Left kidney (tissue), 2 donors: ENCODE measurements around the gene SERPINB10. TPM values are rescaled to one million over a fixed set of nuclear protein-coding genes. Genes with fewer than 3 reads are reported as not detected.

ENCODE experiments used
- DNase-seq: peaks from one replicate; pipeline ENCODE4 v3.0.0-alpha.2; 2013
- polyA plus RNA-seq: library from polyadenylated mRNA; unstranded; fragments of 120-200 nt; gene quantifications from one replicate; pipeline ENCODE4 v1.2.1, GENCODE V29; 2013; ENCODE audit not compliant: insufficient read length

Gene SERPINB10
- polyA plus RNA-seq, 1 donor = 0.27 TPM

GRCh38 chr18:63947051-63947790 is 39.5 kb downstream of the SERPINB10 start:
- DNase-seq = no peak

GRCh38 chr18:63949068-63949737 is 41.4 kb downstream of the SERPINB10 start, which contains the start of gene HMSD:
TSS of gene HMSD (plus strand) at chr18:63949301. CDS start at chr18:63953456, 4,155 bp downstream.
- DNase-seq = no peak

GRCh38 chr18:63951302-63951705 is 43.5 kb downstream of the SERPINB10 start:
- DNase-seq = no peak

GRCh38 chr18:63953811-63954210 is 46.1 kb downstream of the SERPINB10 start:
- no peak for DNase-seq

DNA sequence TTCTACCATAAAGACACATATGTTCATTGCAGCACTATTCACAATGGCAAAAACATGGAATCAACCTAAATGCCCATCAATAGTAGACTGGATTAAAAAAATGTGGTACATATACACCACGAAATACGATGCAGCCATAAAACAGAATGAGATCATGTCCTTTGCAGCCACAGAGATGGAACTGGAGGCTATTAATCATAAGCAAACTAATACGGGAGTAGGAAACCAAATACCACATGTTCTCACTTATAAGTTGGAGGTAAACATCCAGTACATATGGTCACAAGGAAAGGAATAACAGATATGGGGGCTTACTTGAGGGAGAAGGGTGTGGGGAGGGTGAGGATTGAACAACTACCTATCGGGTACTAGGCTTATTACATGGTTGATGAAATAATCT is 49.0 kb downstream of the SERPINB10 start:
- DNase-seq = no peak

DNA sequence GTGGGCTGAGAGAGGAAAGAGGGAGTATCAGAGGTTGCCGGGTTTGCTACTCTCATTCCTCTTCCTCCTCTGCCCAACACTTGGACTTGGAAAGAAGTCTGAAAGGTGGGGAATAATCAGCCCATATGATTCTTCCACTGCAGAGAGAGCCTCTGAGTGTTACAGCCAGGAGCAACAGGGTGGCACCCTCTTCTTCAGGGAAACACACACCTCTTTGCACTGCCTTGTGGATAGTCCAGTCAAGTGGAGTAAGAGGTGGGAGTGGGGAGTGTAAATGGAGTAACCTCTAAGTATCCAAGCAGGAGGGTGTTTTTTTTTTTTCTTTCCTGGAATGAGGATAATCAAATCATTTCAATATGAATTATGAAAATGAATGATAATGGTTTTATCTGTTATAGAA is 53.1 kb downstream of the SERPINB10 start:
- no peak for DNase-seq

GRCh38 chr18:63961435-63961980 is 53.8 kb downstream of the SERPINB10 start:
- no peak for DNase-seq

GRCh38 chr18:63962137-63962536 is 54.4 kb downstream of the SERPINB10 start:
- no peak for DNase-seq

- peak; percentile 39 for DNase-seq
These were observed 56.0 kb downstream of the SERPINB10 start for GRCh38 chr18:63963615-63964256.

- no peak for DNase-seq
These were observed 57.1 kb downstream of the SERPINB10 start for GRCh38 chr18:63964908-63965307.

- no peak for DNase-seq
These were observed 58.1 kb downstream of the SERPINB10 start for GRCh38 chr18:63965716-63966330.

- DNase-seq = peak; percentile 93
These were observed 62.4 kb downstream of the SERPINB10 start, which contains the start of gene SERPINB8 for GRCh38 chr18:63969942-63970808. TSS of gene SERPINB8 (plus strand) at chr18:63970081. CDS start at chr18:63978309, 8,228 bp downstream.

DNA sequence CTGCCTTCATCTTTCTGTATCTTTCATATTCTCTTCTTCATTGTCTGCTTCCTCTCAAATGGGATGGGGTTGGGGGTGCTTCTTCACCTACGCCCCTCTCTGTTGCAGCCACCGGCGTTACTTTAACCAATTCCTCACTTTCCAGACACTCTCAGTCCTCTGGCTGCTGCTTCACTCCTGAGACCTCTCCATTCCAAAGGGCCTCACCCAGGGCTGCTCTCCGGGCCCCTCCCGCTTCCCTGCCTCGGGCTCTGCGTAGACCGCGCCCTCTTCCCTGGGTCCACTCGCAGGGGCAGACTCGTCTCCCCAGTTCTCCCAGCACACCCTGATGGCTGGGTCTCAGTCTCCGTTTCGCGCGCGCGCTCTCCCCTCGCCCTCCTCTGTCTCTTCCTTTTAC is 63.0 kb downstream of the SERPINB10 start:
- no peak for DNase-seq

- DNase-seq = no peak
These were observed 63.7 kb downstream of the SERPINB10 start for GRCh38 chr18:63971320-63972001.

DNA sequence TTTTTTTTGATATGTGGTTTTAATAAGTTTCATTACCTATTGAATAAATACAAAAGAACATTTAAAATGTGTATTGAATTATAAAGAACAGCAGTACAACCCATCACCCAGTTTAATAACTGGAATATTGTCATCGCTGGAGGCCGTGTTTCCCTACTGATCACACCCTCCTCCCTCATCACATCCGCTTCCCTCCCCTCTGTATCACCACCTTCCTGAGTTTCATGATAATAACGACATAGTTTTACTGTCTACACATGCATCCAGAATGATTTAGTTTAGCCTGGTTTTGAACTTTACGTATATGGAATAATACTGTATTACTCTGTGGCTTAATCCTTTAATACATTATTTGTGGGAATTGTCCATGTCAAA is 64.2 kb downstream of the SERPINB10 start:
- DNase-seq = no peak

DNA sequence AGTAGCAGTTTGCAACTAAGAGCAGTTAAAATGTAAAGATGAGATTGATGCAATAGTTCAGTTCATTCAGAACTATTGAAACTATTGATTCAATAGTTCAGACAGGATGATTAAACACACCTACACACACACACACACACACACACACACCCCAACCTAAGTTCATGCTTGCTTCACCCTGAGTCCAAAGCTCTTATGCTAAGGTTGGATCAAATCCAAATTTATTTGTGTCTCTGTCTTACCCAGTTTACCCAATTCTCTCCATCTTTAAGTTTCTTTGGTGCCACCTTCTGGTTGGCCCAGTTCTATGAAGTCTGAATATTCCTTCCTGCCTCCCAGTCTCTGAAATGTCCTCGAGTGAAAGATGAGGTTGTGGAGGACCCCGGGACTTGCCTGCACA is 67.2 kb downstream of the SERPINB10 start:
- no peak for DNase-seq

DNA sequence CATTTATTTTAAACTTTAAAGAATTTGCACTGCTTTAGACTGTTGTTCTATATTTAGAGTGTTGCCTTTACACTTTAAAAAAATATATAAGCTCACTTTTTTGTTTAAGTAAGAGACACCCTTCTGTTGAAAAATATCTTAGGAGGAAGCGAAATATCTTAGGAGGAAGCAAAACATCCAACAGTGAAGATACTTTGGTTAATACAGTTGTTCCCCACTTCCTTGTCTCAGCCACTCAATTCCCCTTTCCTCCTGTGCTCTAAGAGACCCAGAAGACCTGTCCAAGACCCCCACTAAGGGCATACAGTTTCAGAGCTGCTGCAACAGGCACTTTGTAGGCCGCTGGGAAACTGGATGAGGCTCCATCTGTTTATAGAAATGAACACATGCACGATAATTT is 67.9 kb downstream of the SERPINB10 start:
- DNase-seq = no peak

GRCh38 chr18:63977040-63977439 is 69.3 kb downstream of the SERPINB10 start:
- no peak for DNase-seq

DNA sequence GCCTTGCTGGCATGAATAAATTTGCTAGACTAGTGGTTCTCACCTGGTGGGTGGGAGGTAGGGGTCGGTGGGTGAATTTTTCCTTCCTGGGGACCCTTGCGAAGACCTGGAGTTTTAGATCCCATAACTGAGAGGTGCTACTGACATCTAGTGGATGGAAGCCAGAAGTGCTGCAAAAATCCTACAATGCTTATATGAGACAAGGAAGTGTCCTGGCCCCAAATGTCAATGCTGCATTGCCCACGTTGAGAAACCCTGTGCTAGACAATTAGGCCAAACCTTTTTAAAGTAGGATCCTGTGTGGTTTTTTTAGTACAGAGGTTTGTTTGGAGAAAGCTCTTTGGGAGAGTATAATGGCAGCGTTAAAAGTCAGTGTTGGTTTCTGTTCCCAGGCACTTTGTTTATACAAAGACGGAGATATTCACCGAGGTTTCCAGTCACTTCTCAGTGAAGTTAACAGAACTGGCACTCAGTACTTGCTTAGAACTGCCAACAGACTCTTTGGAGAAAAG is 71.7 kb downstream of the SERPINB10 start:
- peak; percentile 81 for DNase-seq

DNA sequence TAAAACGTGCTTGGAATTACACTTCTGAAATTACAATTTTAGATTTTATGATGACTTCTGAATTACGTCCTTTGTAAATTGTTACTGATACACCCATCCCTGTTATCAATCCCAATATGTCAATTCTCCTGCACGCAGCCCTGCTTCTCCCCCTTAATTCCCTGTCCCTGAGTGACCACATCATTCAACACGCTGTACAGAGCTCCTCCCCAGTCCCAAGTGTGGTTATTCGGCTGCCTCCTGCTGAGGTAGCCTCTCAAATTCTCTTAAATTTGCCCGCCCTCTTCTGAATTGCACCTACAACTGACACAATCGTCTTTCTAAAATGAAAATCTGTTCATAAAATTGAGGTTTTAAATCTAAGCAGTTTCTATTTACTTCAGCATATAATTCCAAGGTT is 72.3 kb downstream of the SERPINB10 start:
- no peak for DNase-seq
